Ovary (tissue), 9 donors: ENCODE measurements around the gene GHRL. TPM values are rescaled to one million over a fixed set of nuclear protein-coding genes. Genes with fewer than 3 reads are reported as not detected.
A peak's percentile ranks its signal among the peaks of the same experiment; 100 is the strongest.

Experiments
- DNase-seq, 5 donors: peaks; one replicate each; pipeline ENCODE4 v3.0.0-alpha.2; 2019 to 2020
- H3K27ac ChIP-seq, 2 donors: fragments of 200-600 bp; one replicate each; pipeline versions ENCODE4 v1.5.1 to v1.8.0; 2019 to 2022
- H3K27me3 ChIP-seq: fragments of 200-600 bp; one replicate; pipeline ENCODE4 v1.8.0; 2022
- H3K36me3 ChIP-seq: fragments of 200-600 bp; sonication (generic); one replicate; pipeline ENCODE4 v1.5.1; 2019
- H3K4me1 ChIP-seq: one replicate; pipeline ENCODE4 v1.8.1; 2013; ENCODE audit warnings: mild to moderate bottlenecking, moderate library complexity; ENCODE audit not compliant: insufficient read depth
- H3K4me3 ChIP-seq: fragments of 200-600 bp; sonication (generic); one replicate; pipeline ENCODE4 v1.5.1; 2017
- H3K9me3 ChIP-seq, 2 donors: fragments of 200-600 bp in 1 of 2; sonication (generic) in 1 of 2; one replicate each; pipeline versions ENCODE4 v1.5.1 to v1.8.1; 2013 to 2019; ENCODE audit warnings: mild to moderate bottlenecking in 1 of 2, moderate library complexity in 1 of 2
- EP300 ChIP-seq: sonication (generic); formaldehyde crosslinking; IDR thresholded peaks from one replicate; pipeline ENCODE4 v1.6.1; 2017; ENCODE audit warnings: antibody characterized with exemption
- POLR2A ChIP-seq: fragments of 450-650 bp; IDR thresholded peaks from one replicate; pipeline ENCODE4 v1.6.1; 2017; ENCODE audit warnings: antibody characterized with exemption, mild to moderate bottlenecking, moderate library complexity
- WGBS, 3 donors: extraction: QIAGEN DNeasy Blood & Tissue Kit in 1 of 3; methylation state at CpG; one replicate each; pipeline versions ENCODE4 v1.1.5 to v1.1.7; 2013 to 2017; 5-methylcytosine and 5-hydroxymethylcytosine counted together
- intact Hi-C, 4 donors: fragments of 100-400 bp; cut with DNase I; formaldehyde crosslinking; loops; one replicate each; pipeline versions ENCODE4 v1.11.0 to v1.15.1; 2022 to 2023
- polyA plus RNA-seq, 2 donors: library from polyadenylated mRNA; stranded (reverse); fragments of 200-250 nt in 1 of 2; fragments of 350-450 nt in 1 of 2; fragmentation: Illumina TruSeq in 1 of 2; extraction: RNeasy Lipid Tissue Mini Kit (QIAGEN cat#74804) in 1 of 2; gene quantifications; one replicate each; pipeline ENCODE4 v1.2.3, GENCODE V29; 2013 to 2014
- total RNA-seq, 7 donors: library from RNA; depleted of rRNA in 2 of 7; stranded (reverse); fragments of >200 nt in 2 of 7; fragmentation: NEBNext Ultra II Directional in 3 of 7; extraction: Animal tissue kit (Norgen Biotek cat#: 25700) in 3 of 7; gene quantifications; one replicate each; pipeline versions ENCODE4 v1.1.0 to v1.2.4, GENCODE V29; 2016 to 2023
- TF ChIP-seq, protein P1 (sequence below), 3 donors: fragments of 450-650 bp in 2 of 3; fragments of 200-600 bp in 1 of 3; IDR thresholded peaks; one replicate each; pipeline versions ENCODE4 v1.5.1 to v1.8.0; 2016 to 2022; ENCODE audit warnings: antibody characterized with exemption in 3 of 3, mild to moderate bottlenecking in 1 of 3
- donor health status: DM: no; HTN: no; CAD: no; lungs with moderate emphysema.
- donor health status: DM: no; HTN: no; CAD: no.
- donor health status: Bipolar disorder and iron deficiency.
- donor health status: DM: yes; HTN: yes; CAD: no.
- donor health status: DM: no; HTN: no; CAD: no.
- donor health status: DM: yes; HTN: yes; CAD: no.

Gene GHRL
- total and polyA plus RNA-seq, 9 donors: 0.23 to 2.4 (median 1.6) TPM

DNA sequence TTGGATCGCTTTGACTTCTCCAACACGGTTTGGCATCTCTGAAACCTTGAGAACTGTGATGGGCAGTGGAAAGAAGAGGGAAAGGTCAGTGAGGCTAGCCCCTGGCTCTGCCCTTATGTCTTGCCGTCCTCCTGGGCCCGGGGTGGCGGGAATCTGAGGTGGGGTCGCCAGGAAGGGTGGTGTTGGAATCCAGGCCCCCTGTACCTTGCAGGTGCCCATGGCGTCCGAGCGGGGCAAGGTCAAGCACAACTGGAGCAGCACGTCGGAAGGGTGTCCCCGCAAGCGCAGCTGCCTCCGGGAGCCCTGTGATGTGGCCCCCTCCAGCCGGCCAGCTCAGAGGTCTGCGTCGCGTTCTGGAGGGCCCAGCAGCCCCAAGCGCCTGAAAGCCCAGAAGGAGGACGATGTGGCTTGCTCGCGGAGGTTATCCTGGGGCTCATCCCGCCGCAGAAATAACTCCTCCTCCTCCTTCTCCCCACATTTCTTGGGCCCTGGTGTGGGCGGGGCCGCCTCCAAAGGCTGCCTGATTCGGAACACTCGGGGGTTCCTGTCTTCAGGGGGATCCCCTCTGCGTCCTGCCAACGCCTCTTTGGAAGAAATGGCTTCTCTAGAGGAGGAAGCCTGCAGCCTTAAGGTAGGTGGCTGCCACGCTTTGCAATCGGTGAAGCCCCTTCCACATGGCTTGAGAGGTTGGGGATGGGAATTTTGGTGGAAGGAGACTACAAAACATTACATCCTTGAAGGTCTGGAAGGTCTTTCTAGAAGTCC lies 43.6 kb downstream of the GHRL start:
- peak; percentile 24 to 54 (median 40) for DNase-seq
- no peaks in the 10 kb centered on the region for H3K36me3 ChIP-seq
- H3K27ac ChIP-seq: peak overlapping the region; percentile 81 to 91
- 1% methylated on average over 32 of the region's 32 CpGs for WGBS, 3 donors
- H3K9me3 ChIP-seq: no peaks in the 10 kb centered on the region
- peaks cover 9% of the 10 kb centered on the region for H3K4me1 ChIP-seq
- intact Hi-C loops: no loop called here
- TF ChIP-seq, protein P1, sequence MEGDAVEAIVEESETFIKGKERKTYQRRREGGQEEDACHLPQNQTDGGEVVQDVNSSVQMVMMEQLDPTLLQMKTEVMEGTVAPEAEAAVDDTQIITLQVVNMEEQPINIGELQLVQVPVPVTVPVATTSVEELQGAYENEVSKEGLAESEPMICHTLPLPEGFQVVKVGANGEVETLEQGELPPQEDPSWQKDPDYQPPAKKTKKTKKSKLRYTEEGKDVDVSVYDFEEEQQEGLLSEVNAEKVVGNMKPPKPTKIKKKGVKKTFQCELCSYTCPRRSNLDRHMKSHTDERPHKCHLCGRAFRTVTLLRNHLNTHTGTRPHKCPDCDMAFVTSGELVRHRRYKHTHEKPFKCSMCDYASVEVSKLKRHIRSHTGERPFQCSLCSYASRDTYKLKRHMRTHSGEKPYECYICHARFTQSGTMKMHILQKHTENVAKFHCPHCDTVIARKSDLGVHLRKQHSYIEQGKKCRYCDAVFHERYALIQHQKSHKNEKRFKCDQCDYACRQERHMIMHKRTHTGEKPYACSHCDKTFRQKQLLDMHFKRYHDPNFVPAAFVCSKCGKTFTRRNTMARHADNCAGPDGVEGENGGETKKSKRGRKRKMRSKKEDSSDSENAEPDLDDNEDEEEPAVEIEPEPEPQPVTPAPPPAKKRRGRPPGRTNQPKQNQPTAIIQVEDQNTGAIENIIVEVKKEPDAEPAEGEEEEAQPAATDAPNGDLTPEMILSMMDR (IDR thresholded peaks at IDR 0.05): no peak
- TF ChIP-seq EP300: no peak
- no peak for TF ChIP-seq POLR2A
- peak overlapping the region; percentile 75 for H3K4me3 ChIP-seq
- H3K27me3 ChIP-seq: no peaks in the 10 kb centered on the region

DNA sequence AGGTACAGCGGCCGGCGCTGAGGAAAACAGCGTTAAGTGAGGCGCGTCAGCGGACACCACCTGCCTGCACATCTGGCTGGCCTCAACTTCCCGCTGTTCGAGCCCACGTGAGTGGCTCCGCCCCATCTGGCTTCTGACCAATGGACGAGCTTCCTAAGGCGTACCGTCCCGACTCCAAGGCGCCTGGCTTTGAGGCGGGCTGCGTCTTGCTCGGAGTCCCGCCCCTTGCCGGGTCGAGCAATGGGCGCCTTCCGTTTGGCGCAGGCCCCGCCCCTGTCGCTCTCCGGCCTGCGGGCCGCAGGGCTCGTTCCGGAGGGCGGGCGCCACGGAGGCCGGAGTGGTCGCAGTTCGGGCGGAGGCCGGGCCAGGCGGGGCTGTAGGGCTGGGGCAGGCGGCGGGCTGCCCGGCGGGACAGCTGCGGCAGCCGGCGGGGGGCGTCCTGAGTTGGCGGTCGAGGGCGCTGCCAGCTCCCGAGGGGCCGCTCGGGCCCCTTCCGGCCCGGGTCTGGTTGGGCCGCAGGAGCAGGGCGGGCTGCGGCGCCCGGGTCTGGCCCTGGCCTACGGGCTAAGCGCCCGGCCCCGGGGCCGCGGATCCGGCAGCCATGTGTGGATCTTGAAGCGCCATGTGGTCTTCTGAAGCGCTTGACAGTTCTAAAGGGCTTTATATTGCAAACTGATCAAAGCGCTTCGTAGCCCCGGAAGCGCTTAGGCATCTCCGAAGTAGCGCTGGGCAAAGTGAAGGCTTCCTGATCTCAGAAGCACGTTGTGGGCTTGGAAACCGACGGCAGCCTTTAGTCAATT lies 44.4 kb downstream of the GHRL start, which contains the start of gene TATDN2:
TSS of gene TATDN2 (plus strand) at position 276 of the 800 bp plus-strand sequence. CDS start 742 bp downstream, outside the sequence.
- peak; percentile 97 to 98 (median 98) for DNase-seq
- Histone ChIP-seq H3K36me3 (no peaks in the 10 kb centered on the region), H3K4me1 (peaks cover 9% of the 10 kb centered on the region), H3K27ac (peak within 1 kb of the TSS; percentile 81 to 91), H3K9me3 (no peaks in the 10 kb centered on the region), H3K27me3 (no peaks in the 10 kb centered on the region), H3K4me3 (peak within 1 kb of the TSS; percentile 75)
- 0% methylated on average over 43 to 80 of the region's 80 CpGs for WGBS, 3 donors
- intact Hi-C loops: no loop called here
- TF ChIP-seq, protein P1 (IDR thresholded peaks at IDR 0.05): no peak
- peak; percentile 76 for TF ChIP-seq POLR2A

DNA sequence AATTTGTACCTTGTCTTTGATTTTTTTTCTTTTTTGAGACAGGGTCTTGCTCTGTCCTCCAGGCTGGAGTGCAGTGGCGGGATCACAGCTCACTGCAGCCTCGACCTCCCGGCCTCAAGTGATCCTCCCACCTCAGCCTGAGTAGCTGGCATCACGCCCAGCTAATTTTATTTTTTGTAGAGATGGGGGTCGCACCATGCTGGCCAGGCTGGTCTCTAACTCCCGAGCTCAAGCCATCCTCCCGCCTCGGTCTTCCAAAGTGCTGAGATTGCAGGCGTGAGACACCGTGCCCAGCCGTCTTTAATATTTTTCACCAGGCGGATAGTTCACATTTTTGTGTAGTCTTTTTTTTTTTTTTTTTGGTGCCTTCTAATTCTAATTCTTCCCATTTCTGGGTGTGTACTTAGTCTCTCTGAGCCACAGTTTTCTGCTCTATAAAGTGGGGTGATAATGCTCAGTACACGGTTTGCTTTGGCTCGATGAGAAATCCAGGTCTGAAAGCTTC lies 45.0 kb downstream of the GHRL start:
- Histone ChIP-seq H3K4me1 (peaks cover 9% of the 10 kb centered on the region), H3K27me3 (no peaks in the 10 kb centered on the region), H3K9me3 (no peaks in the 10 kb centered on the region), H3K36me3 (no peaks in the 10 kb centered on the region), H3K4me3 (peak overlapping the region; percentile 75), H3K27ac (peak overlapping the region in 1 of 2 donors; percentile 91)
- intact Hi-C loops: no loop called here
- 2 to 6% (median 2%) methylated on average over 14 of the region's 14 CpGs for WGBS, 3 donors
- TF ChIP-seq, protein P1 (IDR thresholded peaks at IDR 0.05): no peak
- peak in 4 of 5 donors; percentile 27 to 44 (median 36) for DNase-seq

DNA sequence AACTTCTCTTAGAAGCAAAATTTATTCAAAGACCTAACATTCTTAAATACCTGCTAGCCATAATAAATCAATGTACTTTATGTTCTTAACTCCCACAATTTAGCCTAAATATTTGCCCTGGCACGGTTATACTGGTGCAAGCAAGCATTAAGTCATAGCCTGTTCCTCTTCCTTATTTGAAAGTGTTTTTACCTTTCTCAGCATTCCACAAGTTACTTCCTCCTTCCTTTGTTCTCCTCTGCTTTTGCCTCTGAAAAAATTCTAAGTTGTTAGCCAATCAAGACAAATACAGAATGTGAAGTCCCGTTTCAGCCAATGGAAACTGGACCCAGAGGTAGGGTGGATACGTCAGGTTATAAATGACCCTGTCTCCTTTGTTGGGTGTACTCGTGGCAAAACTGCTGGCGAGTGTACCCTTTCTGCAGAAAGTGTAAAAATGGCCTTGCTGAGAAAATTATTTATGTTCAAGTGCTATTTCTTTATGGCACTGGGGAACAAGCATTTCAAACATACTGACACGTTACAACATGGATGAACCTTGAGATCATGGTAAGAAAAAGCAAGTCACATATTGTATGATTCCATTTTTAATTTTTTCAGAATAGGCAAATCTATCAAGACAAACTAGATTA lies 47.5 kb downstream of the GHRL start:
- TF ChIP-seq POLR2A (no peak), EP300 (no peak)
- TF ChIP-seq, protein P1 (IDR thresholded peaks at IDR 0.05): no peak
- intact Hi-C loops: no loop called here
- whole genome bisulfite sequencing, 3 donors: 91 to 95% (median 93%) methylated on average over 6 of the region's 6 CpGs

More for the DNA sequence above, 47.5 kb downstream of the GHRL start:
- Histone ChIP-seq H3K27me3 (no peaks in the 10 kb centered on the region), H3K36me3 (no peaks in the 10 kb centered on the region), H3K9me3 (no peaks in the 10 kb centered on the region), H3K27ac (no peak overlapping the region), H3K4me3 (no peak overlapping the region), H3K4me1 (peaks cover 9% of the 10 kb centered on the region)
- no peak for DNase-seq
